HG03571 (cell line): ENCODE measurements around the gene ERCC6L2.

Source experiments
- ATAC-seq: cut with Tn5 transposase; IDR thresholded peaks from one replicate; pipeline ENCODE4 v1.9.1; 2021; ENCODE audit not compliant: unreplicated experiment

ERCC6L2 gene

GRCh38 chr9:95978106-95978505 is 102.6 kb downstream of the ERCC6L2 start:
- ATAC-seq = no peak

- no peak for ATAC-seq
Observed at GRCh38 chr9:95979446-95979845, 104.0 kb downstream of the ERCC6L2 start.

GRCh38 chr9:95980262-95981125 is 105.0 kb downstream of the ERCC6L2 start:
- no peak for ATAC-seq

GRCh38 chr9:95981761-95982390 is 106.4 kb downstream of the ERCC6L2 start:
- no peak for ATAC-seq

GRCh38 chr9:95985440-95986055 is 110.1 kb downstream of the ERCC6L2 start:
- no peak for ATAC-seq

GRCh38 chr9:95989297-95989696 is 113.8 kb downstream of the ERCC6L2 start:
- no peak for ATAC-seq

GRCh38 chr9:95991326-95991725 is 115.8 kb downstream of the ERCC6L2 start:
- ATAC-seq = no peak

GRCh38 chr9:95992536-95992935 is 117.0 kb downstream of the ERCC6L2 start:
- no peak for ATAC-seq

GRCh38 chr9:95993337-95993736 is 117.8 kb downstream of the ERCC6L2 start:
- ATAC-seq = no peak

GRCh38 chr9:95999390-95999789 is 123.9 kb downstream of the ERCC6L2 start:
- no peak for ATAC-seq

- no peak for ATAC-seq
Observed at GRCh38 chr9:96004379-96004778, 128.9 kb downstream of the ERCC6L2 start.

GRCh38 chr9:96006296-96006879 is 130.9 kb downstream of the ERCC6L2 start:
- no peak for ATAC-seq

GRCh38 chr9:96006961-96007360 is 131.5 kb downstream of the ERCC6L2 start:
- ATAC-seq = no peak

GRCh38 chr9:96008502-96009222 is 133.2 kb downstream of the ERCC6L2 start:
- no peak for ATAC-seq

GRCh38 chr9:96009223-96009602 is 133.7 kb downstream of the ERCC6L2 start:
- ATAC-seq = no peak

GRCh38 chr9:96009690-96010472 is 134.4 kb downstream of the ERCC6L2 start:
- no peak for ATAC-seq

- no peak for ATAC-seq
Observed at GRCh38 chr9:96014078-96014477, 138.6 kb downstream of the ERCC6L2 start.

GRCh38 chr9:96015876-96016686 is 140.6 kb downstream of the ERCC6L2 start:
- ATAC-seq = no peak
